ENCODE measurements around the gene MYO1E. TPM values are rescaled to one million over a fixed set of nuclear protein-coding genes. Genes with fewer than 3 reads are reported as not detected.

MYO1E gene
- total and polyA plus RNA-seq, 2 of the 8 experiments (the other 6 are each of a cell fraction or from before 2014, with no cell fraction given): 19.6 to 142 TPM

DNA sequence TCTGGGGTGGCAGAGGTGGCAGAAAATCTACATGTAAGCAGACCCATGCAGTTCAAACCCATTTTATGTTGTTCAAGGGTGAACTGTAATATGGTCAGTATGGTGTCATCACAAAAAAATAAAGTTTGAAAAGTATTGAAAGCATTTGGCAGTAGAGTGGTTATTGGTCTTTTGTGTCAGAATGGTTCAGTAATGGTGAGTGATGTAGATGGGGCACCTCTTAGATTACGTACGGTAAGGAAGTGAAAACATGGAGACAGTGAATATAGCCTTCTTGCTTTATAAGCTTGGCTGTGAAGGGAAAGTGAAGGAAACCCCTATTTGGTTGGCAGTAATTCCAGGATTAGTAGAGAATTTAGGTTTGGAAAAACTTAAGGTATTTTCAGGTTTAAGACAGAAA, 284.9 kb downstream of the MYO1E start:
- Histone ChIP-seq H3K9ac (replicated peaks in 1 of 4; ENCODE audit: extremely low read depth in 1 of 4, low read depth in 3 of 4, low read length in 3 of 4) (no peak overlapping the region), H2BK20ac (ENCODE audit: low read length) (no peak overlapping the region), H3K4me3 (ENCODE audit: extremely low read depth in 1 of 4, insufficient read depth in 2 of 4, low read depth in 3 of 4, low read length in 4 of 4) (no peak overlapping the region), H3K4ac (replicated peaks; ENCODE audit: insufficient read length, low read depth, low read length) (no peak overlapping the region), H3K36me3 (ENCODE audit: control insufficient read depth in 2 of 4, insufficient read depth in 4 of 4, low read length in 3 of 4) (peaks cover 0 to 50% (median 18%) of the 10 kb centered on the region in 4 experiments; a peak in 5 of 8 replicates), H2BK120ac (replicated peaks; ENCODE audit: low read depth, low read length) (no peak overlapping the region), H4K20me1 (replicated peaks in 1 of 2; ENCODE audit: control insufficient read depth in 1 of 2, insufficient read depth in 2 of 2, low read length in 2 of 2) (peaks cover 0 to 2% of the 10 kb centered on the region in 2 experiments), H2AK5ac (ENCODE audit: low read depth, low read length) (no peak overlapping the region), H3K4me2 (ENCODE audit: insufficient read depth in 1 of 2, low read depth in 2 of 2, low read length in 2 of 2) (no peak overlapping the region), H3K79me1 (ENCODE audit: low read depth, low read length) (no peaks in the 10 kb centered on the region), H3K23me2 (ENCODE audit: low read depth, low read length) (no peaks in the 10 kb centered on the region), H3K79me2 (ENCODE audit: control insufficient read depth in 1 of 2, insufficient read depth in 2 of 2, low read length in 2 of 2) (no peaks in the 10 kb centered on the region), H3K14ac (ENCODE audit: insufficient read length) (no peak overlapping the region), H3K27me3 (replicated peaks in 1 of 4; ENCODE audit: control insufficient read depth in 3 of 4, extremely low read depth in 1 of 4, insufficient read depth in 3 of 4, low read length in 3 of 4) (no peaks in the 10 kb centered on the region), H4K91ac (replicated peaks; ENCODE audit: insufficient read length, low read length) (no peak overlapping the region), H3K4me1 (replicated peaks in 1 of 4; ENCODE audit: control insufficient read depth in 3 of 4, insufficient read depth in 4 of 4, low read length in 3 of 4) (no peaks in the 10 kb centered on the region), H3K23ac (ENCODE audit: insufficient read length) (no peak overlapping the region), H3K9me3 (ENCODE audit: insufficient read depth in 2 of 2, low read depth in 1 of 2, low read length in 1 of 2) (no peaks in the 10 kb centered on the region), H2BK5ac (ENCODE audit: low read depth, low read length) (no peak overlapping the region), H2AFZ (ENCODE audit: low read length) (no peak overlapping the region), H3K27ac (ENCODE audit: low read depth, low read length) (no peak overlapping the region), H3K18ac (ENCODE audit: extremely low read depth, low read length) (no peak overlapping the region), H3K56ac (replicated peaks; ENCODE audit: insufficient read length, low read depth, low read length) (no peak overlapping the region), H4K8ac (ENCODE audit: extremely low read depth, insufficient read depth, low read length) (no peak overlapping the region), H2BK15ac (ENCODE audit: low read length) (no peak overlapping the region), H4K5ac (ENCODE audit: insufficient read length, low read depth, low read length) (no peak overlapping the region), H2BK12ac (ENCODE audit: low read depth, low read length) (no peak overlapping the region)
- ChIA-PET CTCF (ENCODE audit: partially characterized antibody) (interaction anchor here (1.7 kb wide), 1 partner anchor 10 kb away, joined by 5 read pairs; no protein-coding TSS in a partner anchor), POLR2A (ENCODE audit: partially characterized antibody) (no interaction called here)
- 90% methylated on average over 2 of the region's 2 CpGs; no CpG with 5 or more reads in 1 of the 2 experiments for WGBS, 2 experiments (ENCODE audit: extremely low coverage in 1 of 2, insufficient coverage in 1 of 2, insufficient read length in 1 of 2, insufficient replicate concordance in 2 of 2, low coverage in 1 of 2, low lambda C conversion rate in 2 of 2, missing lambda C conversion rate in 1 of 2)
- no peak for DNase-seq (ENCODE audit: low read depth in 1 of 2, low spot score in 2 of 2)
- FAIRE-seq: no peak
- TF ChIP-seq ASH2L (IDR thresholded peaks at IDR 0.05; ENCODE audit: low read length): no peak
